Uterus (tissue), 2 donors: ENCODE measurements around the gene TMEM200B.

Experiments used
- CTCF ChIP-seq, 4 experiments: fragments of 200-600 bp in 2 of 4; fragments of 450-650 bp in 2 of 4; sonication (generic) in 2 of 4; IDR thresholded peaks; one replicate each; pipeline ENCODE4 v1.5.1; 2016 to 2019; ENCODE audit warnings: antibody characterized with exemption in 4 of 4, mild to moderate bottlenecking in 2 of 4, moderate library complexity in 1 of 4
- POLR2A ChIP-seq, 2 donors: fragments of 450-650 bp; IDR thresholded peaks; one replicate each; pipeline ENCODE4 v1.6.1; 2016; ENCODE audit warnings: antibody characterized with exemption in 2 of 2, mild to moderate bottlenecking in 1 of 2, moderate library complexity in 1 of 2

GRCh38 chr1:29124366-29125236 is 898 bp upstream of the TMEM200B start:
- peak; percentile 86 to 89 for TF ChIP-seq POLR2A (IDR thresholded peaks at IDR 0.05)
- peak; percentile 79 to 99 (median 91) for TF ChIP-seq CTCF (IDR thresholded peaks at IDR 0.05)
